B cell (primary cell): ENCODE measurements around the gene ABCA1.

Experiments used
- CTCF ChIP-seq: fragments of 200-600 bp; IDR thresholded peaks from one replicate; pipeline ENCODE4 v1.8.0; 2022; ENCODE audit warnings: antibody characterized with exemption, mild to moderate bottlenecking
- EZH2 ChIP-seq: IDR thresholded peaks from 2 replicates; pipeline ENCODE4 v1.6.1; 2012; ENCODE audit warnings: borderline replicate concordance, low read depth, mild to moderate bottlenecking, moderate library complexity, low read length; ENCODE audit not compliant: insufficient read depth, poor library complexity, severe bottlenecking

- TF ChIP-seq CTCF (no peak), EZH2 (no peak)
Measured at GRCh38 chr9:104802906-104803305, 125.0 kb downstream of the ABCA1 start.
